ENCODE measurements around the gene ZFAND4. TPM values are rescaled to one million over a fixed set of nuclear protein-coding genes. Genes with fewer than 3 reads are reported as not detected.

ZFAND4 gene
- total RNA-seq, 4 donors from 2014 or later = 9.2 to 24.0 (median 16.1) TPM

DNA sequence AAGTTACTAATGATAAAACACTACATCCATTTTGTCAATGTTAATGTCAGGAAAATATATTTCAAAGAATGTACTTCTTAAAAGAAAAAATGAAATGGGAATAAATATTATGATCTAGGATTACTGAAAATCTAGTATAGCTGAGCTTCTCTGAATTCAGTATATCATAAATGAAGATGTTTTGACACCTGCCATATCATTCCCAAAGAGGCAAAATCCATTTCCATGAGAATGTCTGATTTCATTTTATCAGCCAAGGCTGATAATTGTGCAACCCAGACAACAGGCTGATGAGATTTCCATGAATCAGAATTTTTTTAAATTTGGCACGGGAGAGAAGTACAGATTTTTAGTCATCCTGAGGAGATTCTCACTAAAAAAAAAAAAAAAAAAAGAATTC is 32.5 kb downstream of the ZFAND4 start:
- TF ChIP-seq, protein P1, sequence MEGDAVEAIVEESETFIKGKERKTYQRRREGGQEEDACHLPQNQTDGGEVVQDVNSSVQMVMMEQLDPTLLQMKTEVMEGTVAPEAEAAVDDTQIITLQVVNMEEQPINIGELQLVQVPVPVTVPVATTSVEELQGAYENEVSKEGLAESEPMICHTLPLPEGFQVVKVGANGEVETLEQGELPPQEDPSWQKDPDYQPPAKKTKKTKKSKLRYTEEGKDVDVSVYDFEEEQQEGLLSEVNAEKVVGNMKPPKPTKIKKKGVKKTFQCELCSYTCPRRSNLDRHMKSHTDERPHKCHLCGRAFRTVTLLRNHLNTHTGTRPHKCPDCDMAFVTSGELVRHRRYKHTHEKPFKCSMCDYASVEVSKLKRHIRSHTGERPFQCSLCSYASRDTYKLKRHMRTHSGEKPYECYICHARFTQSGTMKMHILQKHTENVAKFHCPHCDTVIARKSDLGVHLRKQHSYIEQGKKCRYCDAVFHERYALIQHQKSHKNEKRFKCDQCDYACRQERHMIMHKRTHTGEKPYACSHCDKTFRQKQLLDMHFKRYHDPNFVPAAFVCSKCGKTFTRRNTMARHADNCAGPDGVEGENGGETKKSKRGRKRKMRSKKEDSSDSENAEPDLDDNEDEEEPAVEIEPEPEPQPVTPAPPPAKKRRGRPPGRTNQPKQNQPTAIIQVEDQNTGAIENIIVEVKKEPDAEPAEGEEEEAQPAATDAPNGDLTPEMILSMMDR (IDR thresholded peaks at IDR 0.05; ENCODE audit: low read depth) = no peak

DNA sequence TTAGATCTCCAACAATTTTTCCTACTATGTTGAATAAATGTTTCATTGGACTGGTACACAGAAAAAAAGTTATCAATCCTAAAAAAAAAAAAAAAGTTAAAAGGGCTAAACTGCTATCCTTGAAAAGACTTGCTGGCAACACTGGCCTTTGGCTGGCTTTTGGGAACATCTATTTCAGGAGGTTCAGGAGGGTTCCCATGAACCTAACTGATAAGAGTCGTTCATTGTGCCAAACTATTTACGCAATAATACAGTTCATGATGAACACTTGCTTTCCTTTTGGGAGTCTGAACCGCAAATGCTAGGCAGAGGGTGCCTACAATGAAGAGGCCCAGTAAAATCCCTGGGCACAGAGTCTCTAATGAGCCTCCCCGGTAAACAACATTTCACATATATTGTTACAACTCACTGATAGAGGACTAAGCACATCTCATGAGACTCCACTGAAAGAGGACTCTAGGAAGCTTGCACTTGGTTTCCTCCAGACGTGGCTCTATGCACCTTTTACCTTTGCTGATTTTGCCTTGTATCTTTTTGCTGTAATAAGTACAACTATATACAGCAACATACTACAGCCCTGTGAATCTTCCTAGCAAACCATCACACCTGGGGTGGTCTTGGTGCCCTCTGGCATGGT is 45.0 kb downstream of the ZFAND4 start:
- TF ChIP-seq, protein P1 (IDR thresholded peaks at IDR 0.05; ENCODE audit: low read depth) = no peak

DNA sequence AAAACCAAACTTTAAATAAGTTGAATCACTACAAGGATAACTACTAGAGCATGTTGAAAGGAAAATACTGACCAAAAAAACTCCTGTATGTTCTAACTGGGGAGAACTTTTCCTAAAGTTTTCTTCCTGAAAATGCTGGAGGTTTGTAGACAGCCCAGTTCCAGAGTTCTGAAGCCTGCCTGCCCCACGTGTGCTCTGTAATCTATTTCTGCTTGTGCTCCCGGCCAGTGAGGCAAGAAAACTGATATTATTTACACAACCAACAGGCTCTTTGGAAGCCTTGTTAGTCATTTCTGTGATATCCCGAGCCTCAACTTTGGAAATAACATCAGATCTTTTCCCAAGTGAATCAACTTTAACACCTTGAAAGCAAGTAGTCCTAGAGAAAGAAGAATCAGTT is 46.7 kb downstream of the ZFAND4 start:
- TF ChIP-seq, protein P1 (IDR thresholded peaks at IDR 0.05; ENCODE audit: low read depth) = no peak

DNA sequence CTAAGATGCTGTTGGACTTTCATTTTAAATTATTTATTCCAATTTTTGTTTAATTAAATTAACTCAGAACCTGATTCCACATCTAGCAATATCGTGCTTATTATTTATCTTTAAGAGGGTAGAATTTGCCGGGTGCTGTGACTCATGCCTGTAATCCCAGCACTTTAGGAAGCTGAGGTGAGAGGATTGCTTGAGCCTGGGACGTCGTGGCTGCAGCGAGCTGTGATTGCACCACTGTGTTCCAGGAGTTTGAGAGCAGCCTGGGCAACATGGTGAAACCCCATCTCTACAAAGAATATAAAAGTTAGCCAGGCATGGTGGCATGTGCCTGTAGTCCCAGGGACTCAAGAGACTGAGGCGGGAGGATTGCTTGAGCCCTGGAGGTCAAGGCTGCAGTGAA is 47.8 kb downstream of the ZFAND4 start:
- TF ChIP-seq, protein P1 (IDR thresholded peaks at IDR 0.05; ENCODE audit: low read depth) = no peak

DNA sequence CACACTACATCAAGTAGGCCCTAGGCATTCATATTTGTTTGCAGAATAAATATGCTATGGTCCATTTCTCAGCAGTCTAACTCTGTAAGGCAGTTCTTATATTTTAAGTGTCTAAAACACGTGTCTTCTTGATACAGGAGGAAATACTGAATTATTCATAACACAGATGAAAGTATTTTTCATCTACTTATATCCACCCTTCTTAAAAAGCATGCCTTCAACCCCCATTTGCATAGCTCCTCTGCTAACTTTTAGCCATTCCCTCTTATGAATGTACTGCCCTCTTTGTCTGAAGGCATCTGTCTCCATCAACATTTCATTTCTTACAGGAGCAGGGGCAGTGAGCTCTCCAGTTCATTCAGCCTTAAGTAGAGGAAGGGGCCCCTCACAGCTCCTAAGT is 57.7 kb downstream of the ZFAND4 start:
- TF ChIP-seq, protein P1 (IDR thresholded peaks at IDR 0.05; ENCODE audit: low read depth) = no peak

DNA sequence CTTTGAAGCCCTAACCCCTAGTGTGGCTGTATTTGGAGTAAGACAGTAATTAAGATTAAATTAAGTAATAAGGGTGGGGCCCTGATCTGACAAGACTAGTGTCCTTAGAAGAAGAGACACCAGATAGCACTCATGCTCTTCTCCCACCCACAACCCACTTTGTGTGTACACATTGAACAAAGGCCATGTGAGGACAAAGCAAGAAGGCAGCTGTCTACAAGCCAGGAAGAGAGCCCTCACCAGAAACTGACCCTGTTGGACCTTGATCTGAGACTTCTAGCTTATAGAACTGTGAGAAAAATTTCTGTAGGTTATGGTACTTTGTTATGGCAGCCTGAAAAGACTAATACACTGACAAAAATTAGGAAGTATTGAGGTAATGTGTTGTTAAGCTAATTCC is 59.8 kb downstream of the ZFAND4 start:
- TF ChIP-seq, protein P1 (IDR thresholded peaks at IDR 0.05; ENCODE audit: low read depth) = no peak

DNA sequence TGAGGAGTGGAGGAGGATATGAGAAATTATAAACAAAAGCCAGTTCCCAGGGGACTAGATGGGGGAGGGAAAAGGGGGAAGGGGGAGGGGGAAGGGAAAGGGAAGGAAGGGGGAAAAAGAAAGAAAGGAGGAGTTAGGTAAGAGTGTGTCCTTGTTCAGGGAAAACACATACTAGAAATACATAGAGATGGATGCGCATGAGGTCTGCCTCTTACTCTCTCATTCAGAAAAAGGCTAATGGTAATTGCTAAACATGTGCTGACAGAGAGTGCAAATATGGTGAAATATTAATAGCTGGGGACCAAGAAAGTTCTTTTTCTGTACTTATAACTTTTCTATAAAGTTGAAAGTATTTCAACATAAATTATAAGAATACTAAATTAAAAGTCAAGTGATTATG is 64.5 kb downstream of the ZFAND4 start:
- TF ChIP-seq, protein P1 (IDR thresholded peaks at IDR 0.05; ENCODE audit: low read depth) = no peak

Data from subcutaneous adipose tissue (tissue), 4 donors.